Activated T-cell treated with anti-CD3 and anti-CD28 coated beads for 48 hours (primary cell): ENCODE measurements around the gene VSIR.

ENCODE experiments used
- DNase-seq: peaks from one replicate; pipeline ENCODE4 v3.0.0-alpha.2; 2020; ENCODE audit warnings: low read depth

Gene VSIR

DNA sequence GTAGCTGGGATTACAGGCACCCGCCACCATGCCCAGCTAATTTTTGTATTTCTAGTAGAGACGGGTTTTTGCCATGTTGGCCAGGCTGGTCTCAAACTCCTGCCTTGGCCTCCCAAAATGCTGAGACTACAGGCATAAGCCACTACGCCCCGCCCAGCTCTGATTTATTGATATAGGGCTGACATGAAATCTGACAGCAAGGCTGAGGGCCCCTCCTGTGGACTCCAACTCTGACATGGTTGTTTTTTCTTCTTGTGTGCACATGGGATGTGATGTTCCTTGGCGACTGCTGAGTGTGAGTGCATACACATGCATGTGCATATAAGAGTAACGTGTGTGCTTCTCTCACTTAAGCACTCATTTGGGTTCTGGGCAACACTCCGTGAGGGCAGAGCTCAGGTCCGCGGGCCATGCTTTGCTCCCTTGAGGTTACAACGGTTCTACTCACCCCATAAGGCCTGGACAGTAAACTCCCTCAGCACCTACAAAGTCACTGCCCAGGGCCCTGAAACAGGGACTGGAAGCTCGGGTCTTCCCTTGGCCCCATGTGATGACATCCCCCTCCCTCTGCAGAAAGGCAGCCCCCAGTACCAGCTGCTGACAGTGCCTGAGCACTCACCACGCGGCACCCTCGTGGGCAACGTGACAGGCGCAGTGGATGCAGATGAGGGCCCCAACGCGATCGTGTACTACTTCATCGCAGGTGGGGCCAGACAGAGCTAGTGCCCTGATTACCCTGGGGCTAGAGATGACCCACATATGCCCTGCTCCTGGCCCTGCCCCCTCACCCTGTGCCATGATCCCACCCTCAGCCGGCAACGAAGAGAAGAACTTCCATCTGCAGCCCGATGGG is 33.6 kb upstream of the VSIR start:
- no peak for DNase-seq

DNA sequence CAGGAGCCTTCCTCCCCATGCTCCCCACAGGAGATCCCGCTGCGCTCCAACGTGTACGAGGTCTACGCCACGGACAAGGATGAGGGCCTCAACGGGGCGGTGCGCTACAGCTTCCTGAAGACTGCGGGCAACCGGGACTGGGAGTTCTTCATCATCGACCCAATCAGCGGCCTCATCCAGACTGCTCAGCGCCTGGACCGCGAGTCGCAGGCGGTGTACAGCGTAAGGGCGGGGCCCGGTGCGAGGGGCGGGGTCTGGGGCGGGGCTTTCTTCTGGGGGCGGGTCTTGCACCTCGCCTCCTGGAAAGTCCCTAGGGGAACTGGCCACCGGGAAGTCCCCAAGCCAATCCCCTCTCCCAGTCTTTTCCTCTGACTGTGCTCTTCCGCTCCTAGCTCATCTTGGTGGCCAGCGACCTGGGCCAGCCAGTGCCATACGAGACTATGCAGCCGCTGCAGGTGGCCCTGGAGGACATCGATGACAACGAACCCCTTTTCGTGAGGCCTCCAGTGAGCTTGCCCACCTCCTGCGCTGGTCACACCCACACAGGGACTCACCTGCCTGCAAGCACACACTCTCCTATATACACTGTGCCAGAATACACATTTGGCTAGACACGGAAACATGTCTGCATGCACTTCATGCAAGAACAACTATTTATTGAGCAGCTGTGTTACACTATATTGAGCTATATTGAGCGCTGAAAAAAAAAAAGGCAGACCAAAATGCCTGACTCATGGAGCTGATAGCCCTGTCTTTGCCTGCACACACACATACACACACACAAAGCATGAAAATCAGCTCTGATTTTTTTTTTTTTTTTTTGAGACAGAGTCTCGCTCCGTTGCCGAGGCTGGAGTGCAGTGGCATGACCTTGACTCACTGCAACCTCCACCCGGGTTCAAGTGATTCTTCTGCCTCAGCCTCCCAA is 32.7 kb upstream of the VSIR start:
- no peak for DNase-seq

DNA sequence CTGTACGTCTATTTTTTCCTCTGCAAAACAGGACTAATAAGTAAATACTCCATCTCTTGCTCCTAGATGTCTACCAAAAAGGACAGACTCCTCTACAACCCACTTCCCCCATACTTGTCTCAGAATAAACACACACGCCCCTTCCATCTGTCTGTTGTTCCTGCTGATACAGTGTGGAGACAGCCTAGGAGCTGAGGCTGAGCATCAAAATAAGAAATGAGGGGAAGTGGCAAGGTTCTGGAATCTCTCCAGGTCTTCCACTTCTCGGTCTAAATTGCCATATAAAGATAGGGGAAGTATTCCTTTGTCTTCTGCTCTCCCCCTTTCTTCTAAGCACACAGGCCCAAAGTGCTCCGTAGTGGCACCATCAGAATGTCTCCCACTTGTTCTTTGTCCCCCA is 30.8 kb upstream of the VSIR start:
- no peak for DNase-seq

DNA sequence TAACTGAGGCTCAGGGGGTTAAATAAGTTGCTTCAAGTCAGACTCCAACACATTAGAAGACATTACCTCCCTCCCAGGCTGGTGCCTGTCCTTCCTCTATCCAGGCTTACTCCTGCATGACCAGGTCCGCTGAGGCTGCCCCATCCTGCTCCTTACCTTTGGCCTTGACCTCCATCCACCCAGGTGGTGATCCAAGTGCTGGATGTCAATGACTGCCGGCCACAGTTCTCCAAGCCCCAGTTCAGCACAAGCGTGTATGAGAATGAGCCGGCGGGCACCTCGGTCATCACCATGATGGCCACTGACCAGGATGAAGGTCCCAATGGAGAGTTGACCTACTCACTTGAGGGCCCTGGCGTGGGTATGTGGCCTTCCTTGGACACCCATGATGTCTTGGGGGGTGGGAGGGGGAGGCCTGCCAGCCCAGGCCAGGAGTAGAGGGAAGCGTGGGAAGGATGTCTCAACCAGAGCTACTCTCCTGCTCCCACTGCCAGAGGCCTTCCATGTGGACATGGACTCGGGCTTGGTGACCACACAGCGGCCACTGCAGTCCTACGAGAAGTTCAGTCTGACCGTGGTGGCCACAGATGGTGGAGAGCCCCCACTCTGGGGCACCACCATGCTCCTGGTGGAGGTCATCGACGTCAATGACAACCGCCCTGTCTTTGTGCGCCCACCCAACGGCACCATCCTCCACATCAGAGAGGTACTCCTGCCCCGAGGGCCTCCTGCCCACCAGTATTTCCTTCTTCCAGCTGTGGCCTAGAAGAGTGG is 29.6 kb upstream of the VSIR start:
- DNase-seq: no peak

DNA sequence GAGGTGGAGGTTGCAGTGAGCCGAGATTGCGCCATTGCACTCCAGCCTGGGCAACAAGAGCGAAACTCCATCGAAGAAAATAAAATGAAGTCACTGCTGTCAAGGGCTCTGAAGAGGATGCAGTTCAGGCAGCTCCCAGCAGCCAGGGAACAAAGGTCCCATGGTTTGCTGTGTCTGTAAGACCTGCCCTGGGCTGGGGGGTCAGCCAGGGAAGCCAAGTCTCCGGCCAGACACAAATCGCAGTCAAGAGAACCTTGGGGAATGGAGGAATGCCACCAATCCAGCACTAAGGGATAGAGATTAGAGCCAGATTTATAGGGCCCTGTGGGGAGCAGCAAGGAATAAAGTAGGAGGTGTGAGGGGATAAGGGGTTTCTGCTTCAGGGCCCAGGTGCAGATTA is 28.9 kb upstream of the VSIR start:
- no peak for DNase-seq

DNA sequence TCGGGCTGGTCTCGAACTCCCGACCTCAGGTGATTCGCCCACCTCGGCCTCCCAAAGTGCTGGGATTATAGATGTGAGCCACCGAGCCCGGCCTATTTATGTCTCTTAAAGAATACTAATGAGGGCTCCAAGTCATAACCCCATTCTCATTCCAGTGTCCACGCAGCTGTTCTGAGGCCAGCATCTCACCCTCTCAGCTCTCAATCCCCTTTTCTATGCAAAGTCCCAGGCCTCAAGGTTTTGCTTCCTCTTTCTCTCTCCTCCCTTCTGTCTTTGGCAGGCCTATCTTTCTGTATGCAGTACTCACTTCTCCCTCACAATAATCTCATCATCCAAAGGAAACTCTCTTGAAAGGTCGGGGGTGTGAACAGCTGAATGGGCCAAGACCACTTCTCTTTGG is 28.0 kb upstream of the VSIR start:
- no peak for DNase-seq

DNA sequence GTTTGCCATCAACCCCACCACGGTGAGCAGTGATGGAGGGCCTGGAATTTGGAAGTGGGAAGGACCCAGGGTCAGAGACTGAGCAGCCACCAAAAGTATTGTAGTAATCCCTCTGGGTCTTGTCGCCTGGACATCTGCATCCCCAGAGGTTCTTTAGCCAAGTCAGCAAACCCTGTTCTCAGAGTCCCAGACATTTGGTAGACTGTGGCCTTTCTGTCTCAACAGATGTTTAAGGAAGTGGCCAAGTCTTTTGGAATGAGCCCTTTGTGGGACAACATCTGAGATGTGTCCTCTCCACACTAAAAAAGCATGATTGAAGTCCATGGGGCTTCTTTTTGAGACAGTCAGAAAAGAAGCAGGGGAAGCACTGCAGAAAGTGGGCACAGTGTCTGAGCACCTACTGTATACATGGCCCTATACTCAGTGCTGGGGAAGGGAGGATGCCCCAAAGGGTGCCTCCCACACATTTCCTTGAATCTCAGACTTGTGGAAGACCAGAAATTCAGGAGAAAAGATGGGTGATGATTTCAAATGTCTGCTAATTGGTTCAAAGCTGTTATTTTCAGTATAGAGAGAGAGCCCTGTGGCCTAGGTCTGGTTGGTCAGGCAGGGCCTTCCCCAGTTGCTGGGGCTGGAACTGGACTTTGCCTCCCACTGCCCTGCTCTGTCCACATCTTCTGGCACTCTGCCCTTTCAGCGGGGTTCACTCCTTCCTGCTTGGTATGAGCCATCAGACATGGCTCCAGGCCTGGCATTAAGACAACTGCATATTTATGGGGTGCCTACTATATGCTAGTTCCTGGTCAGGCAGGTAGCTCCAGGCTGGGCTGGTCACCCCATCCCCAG is 26.5 kb upstream of the VSIR start:
- no peak for DNase-seq

DNA sequence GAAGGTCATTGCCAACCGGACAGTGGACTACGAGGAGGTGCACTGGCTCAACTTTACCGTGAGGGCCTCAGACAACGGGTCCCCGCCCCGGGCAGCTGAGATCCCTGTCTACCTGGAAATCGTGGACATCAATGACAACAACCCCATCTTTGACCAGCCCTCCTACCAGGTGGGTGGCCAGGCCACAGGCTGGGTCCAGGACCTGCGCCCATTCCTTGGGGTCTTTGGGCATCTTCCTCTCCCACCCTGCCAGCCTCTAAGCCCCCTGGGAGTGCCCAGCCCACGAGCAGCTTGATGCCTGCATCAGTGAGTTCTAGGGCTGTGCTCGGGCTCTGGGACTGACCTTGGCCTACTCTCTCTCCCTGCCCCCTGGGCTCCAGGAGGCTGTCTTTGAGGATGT is 25.8 kb upstream of the VSIR start:
- DNase-seq: no peak

DNA sequence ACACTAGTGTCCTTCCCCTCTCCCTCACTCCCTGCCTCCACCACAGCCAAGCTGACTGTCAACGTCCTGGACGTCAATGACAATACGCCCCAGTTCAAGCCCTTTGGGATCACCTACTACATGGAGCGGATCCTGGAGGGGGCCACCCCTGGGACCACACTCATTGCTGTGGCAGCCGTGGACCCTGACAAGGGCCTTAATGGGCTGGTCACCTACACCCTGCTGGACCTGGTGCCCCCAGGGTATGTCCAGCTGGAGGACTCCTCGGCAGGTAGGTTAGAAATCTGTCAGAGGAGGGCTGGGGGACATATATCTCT is 24.9 kb upstream of the VSIR start:
- no peak for DNase-seq

DNA sequence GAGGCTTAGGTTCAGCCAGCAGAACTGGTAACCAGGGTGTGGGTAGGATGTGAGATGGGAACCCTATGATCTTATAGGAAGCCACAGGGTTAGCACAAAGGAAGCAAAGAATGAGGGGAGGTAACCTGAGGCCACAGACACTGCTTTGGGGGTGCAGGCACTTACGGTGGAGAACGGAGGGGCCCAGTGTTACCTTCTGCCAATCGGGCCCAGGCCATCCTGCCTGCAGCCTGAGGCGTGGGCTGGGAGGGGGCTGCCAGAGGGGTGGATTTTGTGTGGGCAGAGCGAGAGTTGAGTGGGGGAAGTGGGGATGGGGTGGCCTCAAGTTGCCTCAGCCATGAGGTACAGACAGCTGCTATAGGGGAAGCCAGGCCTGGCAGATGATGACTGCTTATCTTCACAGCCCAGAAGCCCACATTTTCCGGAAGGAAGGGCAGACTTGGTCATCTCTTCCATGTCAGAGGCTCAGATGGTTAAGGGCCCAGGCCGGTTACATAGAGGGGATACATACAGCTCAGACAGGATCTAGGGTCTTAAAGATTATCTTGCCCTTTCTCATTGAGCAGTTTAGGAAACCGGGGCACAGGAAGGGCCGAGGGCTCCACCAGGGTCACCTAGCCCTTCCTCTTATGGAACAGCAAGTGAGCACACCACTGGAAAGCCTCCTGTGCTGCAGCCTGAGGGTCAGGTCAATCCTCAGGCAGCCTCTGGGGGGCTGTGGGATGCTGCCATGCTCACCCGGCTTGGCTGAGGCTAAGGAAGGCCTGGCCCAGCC is 24.4 kb upstream of the VSIR start:
- no peak for DNase-seq

DNA sequence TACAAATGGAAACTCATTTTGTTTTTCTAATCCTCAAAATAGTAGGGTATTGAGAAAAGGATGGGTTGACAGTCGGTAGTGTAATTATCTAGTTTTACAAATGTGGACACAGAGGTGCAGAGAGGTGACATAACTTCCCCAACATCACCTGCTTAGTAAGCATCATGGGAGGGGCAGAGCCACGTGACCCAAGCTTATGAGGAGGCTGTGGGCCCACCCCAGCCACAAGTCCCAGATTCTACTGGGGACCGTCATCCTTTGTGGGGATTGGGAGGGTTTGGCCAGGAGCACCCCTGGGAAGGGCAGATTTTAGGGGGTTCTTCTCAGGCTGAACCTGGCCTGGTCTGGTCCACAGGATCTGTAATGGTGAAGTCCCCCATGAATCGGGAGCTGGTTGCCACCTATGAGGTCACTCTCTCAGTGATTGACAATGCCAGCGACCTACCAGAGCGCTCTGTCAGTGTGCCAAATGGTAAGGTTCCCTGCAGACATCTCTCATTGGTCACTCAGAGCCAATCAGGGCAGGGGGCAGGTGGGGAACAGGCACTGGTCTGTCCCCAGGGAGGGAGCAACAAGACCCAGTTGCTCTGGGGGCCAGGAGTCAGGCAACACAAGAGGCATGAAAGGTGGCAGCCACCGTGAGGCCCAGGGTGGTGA is 23.6 kb upstream of the VSIR start:
- no peak for DNase-seq

DNA sequence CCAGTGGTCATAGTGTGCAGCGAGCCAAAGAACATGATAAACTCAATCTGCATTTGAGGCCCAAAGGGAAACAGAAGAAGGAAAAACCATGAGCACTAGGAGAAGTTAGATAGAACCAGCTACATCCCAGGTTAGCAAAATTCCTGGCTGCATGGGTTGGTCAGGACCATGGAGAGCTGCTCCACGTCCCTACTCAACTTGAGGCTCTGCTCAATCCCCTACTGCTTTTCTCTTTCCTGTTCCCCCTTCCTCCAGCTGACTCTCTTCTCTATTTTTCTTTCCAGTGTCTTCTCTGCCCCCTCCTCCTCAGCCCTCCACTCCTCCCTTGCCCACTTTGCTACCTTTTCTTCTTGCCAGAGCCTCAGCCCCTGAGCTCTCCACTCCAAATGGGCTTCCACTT is 21.9 kb upstream of the VSIR start:
- no peak for DNase-seq

DNA sequence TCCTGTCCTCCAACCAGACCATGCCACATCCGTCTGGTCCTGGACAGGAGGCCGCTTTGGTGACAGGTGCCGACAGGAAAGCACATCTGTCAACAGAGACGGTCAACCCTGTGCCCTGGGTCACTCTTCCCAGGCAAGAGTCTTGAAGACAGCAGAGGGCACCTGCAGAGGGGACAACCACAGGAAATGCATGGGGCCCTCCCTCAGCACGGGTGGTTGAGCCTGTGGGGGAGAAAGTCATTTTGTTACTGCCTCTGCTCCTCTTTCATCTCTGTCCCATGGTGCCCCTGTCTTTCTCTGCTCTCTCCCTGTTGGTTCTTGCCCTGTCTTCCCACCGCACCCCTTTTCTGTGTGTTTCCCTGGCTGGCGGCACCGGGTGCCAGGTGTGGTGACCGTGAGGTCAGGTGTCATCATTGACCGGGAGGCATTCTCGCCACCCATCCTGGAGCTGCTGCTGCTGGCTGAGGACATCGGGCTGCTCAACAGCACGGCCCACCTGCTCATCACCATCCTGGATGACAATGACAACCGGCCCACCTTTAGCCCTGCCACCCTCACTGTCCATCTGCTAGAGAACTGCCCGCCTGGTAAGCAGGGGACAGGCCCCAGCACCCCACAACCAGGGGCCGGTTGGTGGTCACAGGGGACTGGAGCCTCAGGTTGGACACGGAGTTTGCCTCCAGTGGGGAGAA is 17.6 kb upstream of the VSIR start:
- no peak for DNase-seq

DNA sequence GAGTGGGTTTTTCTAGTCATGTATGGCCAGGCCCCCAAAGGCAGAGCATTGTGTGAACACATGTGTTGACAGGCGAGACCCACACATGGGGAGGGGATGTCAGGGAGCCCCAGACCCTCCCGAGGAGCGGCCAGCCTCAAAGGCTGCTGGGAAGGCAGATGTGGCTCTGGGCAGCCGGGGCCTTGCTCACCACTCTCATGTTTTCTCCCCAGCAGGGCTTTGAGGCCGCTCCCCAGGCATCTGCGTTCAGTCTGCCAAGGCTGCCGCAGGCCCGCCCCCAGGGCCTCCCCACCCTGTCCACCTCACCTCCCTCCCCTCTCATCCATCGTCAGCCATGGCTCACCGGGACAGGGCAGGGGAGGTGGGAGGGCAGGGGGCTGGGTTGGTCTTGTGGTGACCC is 16.6 kb upstream of the VSIR start:
- DNase-seq: no peak

DNA sequence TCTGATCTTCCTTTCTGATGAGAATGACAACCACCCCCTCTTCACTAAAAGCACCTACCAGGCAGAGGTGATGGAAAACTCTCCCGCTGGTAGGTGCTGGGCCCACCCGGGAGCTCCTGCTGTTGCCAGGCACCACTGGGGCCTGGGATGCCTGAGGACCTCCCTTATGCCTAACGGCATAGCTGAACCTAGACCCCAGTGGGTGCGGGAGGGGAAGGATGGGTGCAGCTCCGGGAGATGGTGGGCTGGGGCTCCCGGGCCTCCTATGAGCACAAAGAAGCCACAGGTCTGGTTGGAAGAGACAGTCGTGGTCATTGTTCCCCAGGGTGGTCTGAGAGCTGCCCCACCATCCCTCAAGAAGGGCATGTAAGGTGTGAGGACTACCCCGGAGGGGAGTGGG is 15.6 kb upstream of the VSIR start:
- no peak for DNase-seq

DNA sequence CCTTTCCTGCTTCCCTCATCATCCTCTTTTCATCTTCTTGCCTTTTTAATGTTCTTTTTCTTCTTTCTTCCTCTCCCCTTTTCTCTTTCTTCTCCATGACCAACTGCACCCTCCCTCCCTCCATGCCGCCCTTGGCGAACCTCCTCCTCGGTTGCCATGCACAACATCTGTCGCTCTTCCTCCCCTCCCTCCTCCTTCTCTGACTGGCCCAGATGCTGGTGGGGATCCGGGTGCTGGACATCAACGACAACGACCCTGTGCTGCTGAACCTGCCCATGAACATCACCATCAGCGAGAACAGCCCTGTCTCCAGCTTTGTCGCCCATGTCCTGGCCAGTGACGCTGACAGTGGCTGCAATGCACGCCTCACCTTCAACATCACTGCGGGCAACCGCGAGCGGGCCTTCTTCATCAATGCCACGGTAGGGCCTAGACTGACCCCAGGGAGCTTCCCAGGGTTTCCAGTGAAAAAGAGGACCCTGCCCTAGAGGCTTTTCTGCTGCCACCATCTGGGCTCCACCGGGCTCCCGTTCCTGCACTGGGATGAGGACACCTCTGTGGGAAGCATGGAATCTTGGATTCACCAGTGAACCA is 11.5 kb upstream of the VSIR start:
- no peak for DNase-seq

DNA sequence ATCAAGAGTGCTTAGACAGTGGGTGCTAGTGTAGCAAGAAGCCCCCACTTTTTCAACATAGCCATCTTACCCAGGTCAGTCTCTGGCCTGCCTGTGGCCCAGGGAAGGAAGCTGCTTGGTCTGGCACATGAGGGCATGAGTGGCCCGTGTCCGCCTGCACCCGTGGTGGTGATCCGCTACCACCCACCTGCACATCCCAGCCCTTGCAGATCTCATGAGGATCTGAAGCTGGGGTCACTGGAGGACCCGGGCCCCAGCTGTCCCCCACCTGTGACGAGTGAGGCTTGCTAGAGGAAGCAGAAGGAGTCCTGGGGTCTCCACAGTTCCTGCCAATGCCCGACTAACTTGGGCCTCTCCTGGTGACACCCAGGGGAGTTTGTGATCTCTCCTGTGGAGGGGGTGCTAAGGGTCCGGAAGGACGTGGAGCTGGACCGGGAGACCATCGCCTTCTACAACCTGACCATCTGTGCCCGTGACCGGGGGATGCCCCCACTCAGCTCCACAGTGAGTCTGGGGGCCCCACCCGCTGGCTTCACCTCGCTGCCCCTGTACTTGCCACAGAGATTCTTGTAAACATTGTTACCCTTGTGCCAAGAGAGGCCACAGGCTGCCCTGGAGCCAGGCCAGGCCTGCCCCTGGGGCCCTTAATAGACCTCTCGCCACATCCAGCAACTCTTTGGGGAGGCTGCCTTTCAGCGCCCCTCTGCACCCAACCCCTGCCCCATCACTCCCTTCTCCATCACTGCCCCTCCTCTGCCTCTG is 10.8 kb upstream of the VSIR start:
- DNase-seq: no peak

DNA sequence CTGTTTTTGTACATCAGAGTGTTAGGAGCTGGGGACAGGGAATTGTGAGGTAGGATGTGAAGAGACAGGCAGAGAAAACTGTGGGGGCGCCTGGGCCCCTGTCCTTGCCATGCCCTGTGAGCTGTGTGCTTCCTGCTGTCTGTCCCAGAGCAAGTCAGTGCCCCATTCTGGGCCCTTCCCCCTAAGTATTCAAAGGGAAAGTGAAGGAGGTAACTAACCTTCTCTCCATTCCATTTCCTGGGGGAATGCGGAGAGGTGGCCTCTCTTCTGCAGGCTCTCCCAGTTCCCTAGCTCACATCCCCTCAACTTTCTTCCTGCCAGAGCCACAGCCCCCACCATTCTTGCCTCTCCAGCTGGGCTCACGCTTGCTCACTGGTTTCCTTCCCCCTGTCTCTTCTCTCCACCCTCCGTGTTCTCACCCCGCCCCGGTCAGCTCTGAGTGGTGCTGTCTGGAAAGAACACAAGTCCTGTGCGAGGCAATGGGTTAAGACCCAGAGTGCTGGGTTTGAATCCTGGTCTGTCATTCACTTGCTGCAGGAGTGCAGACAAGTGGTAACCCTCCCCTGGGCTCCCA is 9.7 kb upstream of the VSIR start:
- no peak for DNase-seq
